Globus pallidus (tissue), 1 donor: ENCODE measurements around the gene CA5B.
A peak's percentile ranks its signal among the peaks of the same experiment; 100 is the strongest.
"Not testable (repeated sequence)": the region's sequence is repeated elsewhere in the genome, so short reads cannot be mapped to it uniquely, and the experiment has no call there.

Experiments used
- DNase-seq: peaks from one replicate; pipeline ENCODE4 v3.0.0-alpha.2; 2015; ENCODE audit warnings: low spot score

The CA5B gene

GRCh38 chrX:15737959-15738902 lies at the start of gene CA5B:
Gene CA5B, plus strand, starts transcription at chrX:15738270. Its CDS starts 11,754 bp downstream, at chrX:15750024.
- DNase-seq, result peak; percentile 83

- no peak for DNase-seq
Measured at GRCh38 chrX:15694941-15695451, 43.1 kb upstream of the CA5B start.

GRCh38 chrX:15696516-15696915 lies 41.6 kb upstream of the CA5B start:
- DNase-seq, result no peak

GRCh38 chrX:15702488-15703371 lies 35.3 kb upstream of the CA5B start:
- no peak for DNase-seq

- not testable (repeated sequence) for DNase-seq
Measured at GRCh38 chrX:15703809-15704208, 34.3 kb upstream of the CA5B start.

- not testable (repeated sequence) for DNase-seq
Measured at GRCh38 chrX:15704273-15704672, 33.8 kb upstream of the CA5B start.

GRCh38 chrX:15714529-15714928 lies 23.5 kb upstream of the CA5B start:
- no peak for DNase-seq

GRCh38 chrX:15718283-15718970 lies 19.6 kb upstream of the CA5B start:
- DNase-seq, result no peak

- no peak for DNase-seq
Measured at GRCh38 chrX:15719324-15719968, 18.6 kb upstream of the CA5B start.

GRCh38 chrX:15721911-15722310 lies 16.2 kb upstream of the CA5B start:
- no peak for DNase-seq

GRCh38 chrX:15723887-15724517 lies 14.1 kb upstream of the CA5B start:
- DNase-seq, result no peak

- no peak for DNase-seq
Measured at GRCh38 chrX:15724911-15725310, 13.2 kb upstream of the CA5B start.

GRCh38 chrX:15731368-15731767 lies 6.7 kb upstream of the CA5B start:
- not testable (repeated sequence) for DNase-seq

- DNase-seq, result no peak
Measured at GRCh38 chrX:15737190-15737958, 696 bp upstream of the CA5B start.

- no peak for DNase-seq
Measured at GRCh38 chrX:15739886-15740285, 1.8 kb downstream of the CA5B start.

GRCh38 chrX:15744181-15744867 lies 6.3 kb downstream of the CA5B start:
- DNase-seq, result no peak

GRCh38 chrX:15745179-15745578 lies 7.1 kb downstream of the CA5B start:
- DNase-seq, result no peak

- not testable (repeated sequence) for DNase-seq
Measured at GRCh38 chrX:15746651-15747050, 8.6 kb downstream of the CA5B start.

GRCh38 chrX:15747626-15748173 lies 9.6 kb downstream of the CA5B start:
- no peak for DNase-seq
